ENCODE results near the gene FA2H. TPM values are rescaled to one million over a fixed set of nuclear protein-coding genes. Genes with fewer than 3 reads are reported as not detected.
"Not testable (repeated sequence)": the region's sequence is repeated elsewhere in the genome, so short reads cannot be mapped to it uniquely, and the experiment has no call there.

Gene FA2H
- total RNA-seq, 1 donor from 2014 or later: not detected

DNA sequence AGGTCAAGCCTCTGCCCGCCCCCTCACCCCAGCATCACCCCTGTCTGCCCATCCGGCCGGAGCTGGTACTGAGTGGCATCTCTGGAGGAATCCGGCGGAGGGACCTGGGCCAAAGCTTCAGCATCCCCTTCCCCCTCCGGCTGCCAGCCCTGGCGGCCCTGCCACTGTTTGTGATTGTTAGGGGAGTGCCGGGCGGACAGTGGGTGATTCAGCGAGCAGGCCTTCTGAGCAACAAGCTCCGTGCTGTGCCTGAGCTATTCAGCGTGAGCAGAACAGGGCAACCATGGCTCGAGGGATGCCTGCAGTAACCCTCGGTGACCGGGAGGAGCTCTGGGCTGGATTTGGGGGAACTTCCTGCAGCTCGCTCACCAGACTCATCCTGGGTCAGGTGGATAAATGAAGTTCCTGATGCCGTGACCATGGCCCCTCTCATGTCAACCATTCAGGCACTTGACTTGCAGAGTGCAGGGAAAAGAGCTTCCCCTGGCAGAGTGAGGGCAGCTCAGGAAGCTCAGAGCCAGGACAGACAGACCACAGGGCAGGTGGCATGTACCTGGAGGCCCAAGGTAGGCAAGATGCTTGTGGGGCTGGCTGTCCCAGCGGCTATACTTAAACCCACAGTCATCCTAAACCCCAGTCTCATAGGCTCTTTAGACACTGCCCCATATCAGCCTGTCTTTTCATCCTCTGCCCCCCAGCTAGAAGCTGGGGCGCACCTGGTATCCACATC, 49.6 kb downstream of the FA2H start:
- peak; percentile 90 for DNase-seq (ENCODE audit: extremely low spot score, unreplicated experiment)
- Mint-ChIP-seq H3K4me3 (ENCODE audit: unreplicated experiment) (no peak overlapping the region), H3K9me3 (ENCODE audit: unreplicated experiment) (no peaks in the 10 kb centered on the region), H3K36me3 (ENCODE audit: unreplicated experiment) (no peaks in the 10 kb centered on the region), H3K4me1 (ENCODE audit: unreplicated experiment) (peaks cover 13% of the 10 kb centered on the region), H3K27me3 (ENCODE audit: unreplicated experiment) (peaks cover 10% of the 10 kb centered on the region), H3K27ac (ENCODE audit: unreplicated experiment) (peak overlapping the region; percentile 73)
- TF ChIP-seq, protein P1, sequence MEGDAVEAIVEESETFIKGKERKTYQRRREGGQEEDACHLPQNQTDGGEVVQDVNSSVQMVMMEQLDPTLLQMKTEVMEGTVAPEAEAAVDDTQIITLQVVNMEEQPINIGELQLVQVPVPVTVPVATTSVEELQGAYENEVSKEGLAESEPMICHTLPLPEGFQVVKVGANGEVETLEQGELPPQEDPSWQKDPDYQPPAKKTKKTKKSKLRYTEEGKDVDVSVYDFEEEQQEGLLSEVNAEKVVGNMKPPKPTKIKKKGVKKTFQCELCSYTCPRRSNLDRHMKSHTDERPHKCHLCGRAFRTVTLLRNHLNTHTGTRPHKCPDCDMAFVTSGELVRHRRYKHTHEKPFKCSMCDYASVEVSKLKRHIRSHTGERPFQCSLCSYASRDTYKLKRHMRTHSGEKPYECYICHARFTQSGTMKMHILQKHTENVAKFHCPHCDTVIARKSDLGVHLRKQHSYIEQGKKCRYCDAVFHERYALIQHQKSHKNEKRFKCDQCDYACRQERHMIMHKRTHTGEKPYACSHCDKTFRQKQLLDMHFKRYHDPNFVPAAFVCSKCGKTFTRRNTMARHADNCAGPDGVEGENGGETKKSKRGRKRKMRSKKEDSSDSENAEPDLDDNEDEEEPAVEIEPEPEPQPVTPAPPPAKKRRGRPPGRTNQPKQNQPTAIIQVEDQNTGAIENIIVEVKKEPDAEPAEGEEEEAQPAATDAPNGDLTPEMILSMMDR (IDR thresholded peaks at IDR 0.05): peak; percentile 46

DNA sequence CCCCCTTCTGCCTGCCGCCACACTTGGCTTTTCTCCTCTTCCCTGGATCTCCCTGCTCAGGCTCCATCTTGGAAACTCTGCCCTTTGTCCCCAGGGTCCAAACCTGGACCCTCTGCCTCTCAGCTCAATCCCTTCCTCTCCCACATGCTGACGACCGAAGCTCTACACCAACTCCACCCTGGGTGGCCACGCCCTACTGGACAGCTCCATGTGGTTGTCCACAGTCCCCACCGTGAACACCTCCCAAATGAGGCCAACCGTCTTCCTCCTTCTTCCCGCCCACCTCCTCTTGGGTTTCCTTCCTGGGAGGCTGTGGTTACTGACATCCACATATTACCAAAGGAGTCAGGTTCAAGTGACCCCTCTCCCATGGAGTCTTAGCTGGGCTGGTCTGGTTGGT, 51.4 kb downstream of the FA2H start:
- Mint-ChIP-seq H3K4me1 (ENCODE audit: unreplicated experiment) (peaks cover 13% of the 10 kb centered on the region), H3K27me3 (ENCODE audit: unreplicated experiment) (peaks cover 10% of the 10 kb centered on the region), H3K27ac (ENCODE audit: unreplicated experiment) (no peak overlapping the region), H3K4me3 (ENCODE audit: unreplicated experiment) (no peak overlapping the region), H3K36me3 (ENCODE audit: unreplicated experiment) (no peaks in the 10 kb centered on the region), H3K9me3 (ENCODE audit: unreplicated experiment) (no peaks in the 10 kb centered on the region)
- DNase-seq (ENCODE audit: extremely low spot score, unreplicated experiment): no peak
- TF ChIP-seq, protein P1 (IDR thresholded peaks at IDR 0.05): no peak

DNA sequence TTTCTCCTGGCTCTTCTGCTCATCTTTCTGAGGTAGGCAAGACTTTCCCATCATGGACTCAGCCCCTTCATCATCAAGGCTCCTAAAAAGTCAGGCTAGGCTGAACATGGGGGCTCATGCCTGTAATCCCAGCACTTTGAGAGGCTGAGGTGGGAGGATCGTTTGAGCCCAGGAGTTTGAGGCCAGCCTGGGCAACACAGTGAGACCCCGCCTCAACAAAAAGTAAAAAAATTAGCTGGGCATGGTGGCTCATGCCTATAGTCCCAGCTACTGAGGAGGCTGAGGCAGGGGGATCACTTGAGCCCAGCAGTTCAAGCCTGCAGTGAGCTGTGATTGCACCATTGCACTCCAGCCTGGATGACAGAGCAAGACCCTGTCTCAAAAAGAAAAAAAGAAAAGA, 52.5 kb downstream of the FA2H start:
- H3K9me3 Mint-ChIP-seq (ENCODE audit: unreplicated experiment); H3K4me3 Mint-ChIP-seq (ENCODE audit: unreplicated experiment); H3K36me3 Mint-ChIP-seq (ENCODE audit: unreplicated experiment); H3K27me3 Mint-ChIP-seq (ENCODE audit: unreplicated experiment); DNase-seq (ENCODE audit: extremely low spot score, unreplicated experiment); H3K27ac Mint-ChIP-seq (ENCODE audit: unreplicated experiment): not testable (repeated sequence)
- peaks cover 13% of the 10 kb centered on the region for H3K4me1 Mint-ChIP-seq (ENCODE audit: unreplicated experiment)

DNA sequence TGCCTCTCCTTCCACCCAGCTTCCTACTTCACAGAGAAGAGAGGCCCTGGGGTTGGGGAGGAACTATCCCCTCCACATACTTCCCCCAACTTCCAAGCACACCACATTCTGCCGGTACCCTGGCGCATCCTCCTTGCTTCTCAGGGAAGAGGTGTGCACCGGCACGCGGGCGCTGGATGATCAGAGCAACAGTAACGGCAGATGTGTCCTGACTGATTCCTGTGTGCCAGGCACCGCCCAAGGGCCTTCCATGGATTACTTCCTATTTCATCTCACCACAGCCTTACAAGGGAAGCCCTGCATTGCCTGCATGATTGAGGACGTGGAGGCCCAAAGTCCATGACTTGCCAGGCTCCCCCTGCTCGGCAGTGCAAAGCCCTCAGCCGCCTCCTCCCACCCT, 52.9 kb downstream of the FA2H start:
- H3K4me1 Mint-ChIP-seq (ENCODE audit: unreplicated experiment): peaks cover 13% of the 10 kb centered on the region
- no peak for DNase-seq (ENCODE audit: extremely low spot score, unreplicated experiment)
- H3K9me3 Mint-ChIP-seq (ENCODE audit: unreplicated experiment): no peaks in the 10 kb centered on the region
- no peak overlapping the region for H3K4me3 Mint-ChIP-seq (ENCODE audit: unreplicated experiment)
- no peaks in the 10 kb centered on the region for H3K36me3 Mint-ChIP-seq (ENCODE audit: unreplicated experiment)
- H3K27ac Mint-ChIP-seq (ENCODE audit: unreplicated experiment): no peak overlapping the region
- peaks cover 10% of the 10 kb centered on the region for H3K27me3 Mint-ChIP-seq (ENCODE audit: unreplicated experiment)
- TF ChIP-seq, protein P1 (IDR thresholded peaks at IDR 0.05): no peak

DNA sequence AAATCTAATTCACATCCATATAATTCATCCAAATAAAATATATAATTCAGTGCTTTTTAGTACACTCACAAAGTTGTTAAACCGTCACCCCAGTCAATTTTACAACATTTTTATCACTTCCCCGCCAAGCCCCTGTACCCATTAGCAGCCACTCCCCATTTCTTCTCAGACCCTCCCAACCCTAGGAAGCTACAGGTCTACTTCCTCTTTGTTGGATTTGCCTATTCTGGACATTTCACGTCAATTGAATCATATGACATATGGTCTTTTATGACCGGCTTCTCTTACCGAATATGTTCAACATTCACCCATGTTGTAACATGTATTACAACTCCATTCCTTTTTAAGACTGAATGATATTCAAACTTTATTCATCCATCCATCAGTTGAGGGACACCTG, 54.0 kb downstream of the FA2H start:
- Mint-ChIP-seq H3K4me1 (ENCODE audit: unreplicated experiment) (peaks cover 13% of the 10 kb centered on the region), H3K27ac (ENCODE audit: unreplicated experiment) (no peak overlapping the region), H3K4me3 (ENCODE audit: unreplicated experiment) (no peak overlapping the region), H3K9me3 (ENCODE audit: unreplicated experiment) (no peaks in the 10 kb centered on the region), H3K36me3 (ENCODE audit: unreplicated experiment) (no peaks in the 10 kb centered on the region), H3K27me3 (ENCODE audit: unreplicated experiment) (peaks cover 10% of the 10 kb centered on the region)
- TF ChIP-seq, protein P1 (IDR thresholded peaks at IDR 0.05): no peak
- no peak for DNase-seq (ENCODE audit: extremely low spot score, unreplicated experiment)

Measured in osteocyte (in vitro differentiated cells).